Adrenal gland (tissue), 5 donors: ENCODE results near the gene CADM1.

Experiments
- CTCF ChIP-seq, 6 experiments: fragments of 450-650 bp in 4 of 6; fragments of 200-600 bp in 2 of 6; sonication (generic) in 1 of 6; IDR thresholded peaks; 1 replicate in 5 of 6; 2 replicates in 1 of 6; pipeline versions ENCODE4 v1.5.1 to v1.8.0; 2016 to 2021; ENCODE audit warnings: antibody characterized with exemption in 6 of 6, mild to moderate bottlenecking in 2 of 6, moderate library complexity in 1 of 6
- POLR2A ChIP-seq, 2 donors: fragments of 450-650 bp; IDR thresholded peaks; one replicate each; pipeline ENCODE4 v1.6.1; 2017; ENCODE audit warnings: antibody characterized with exemption in 2 of 2, mild to moderate bottlenecking in 2 of 2, moderate library complexity in 1 of 2
- donor health status: DM: no; HTN: no; CAD: no.

GRCh38 chr11:115135936-115136335, 368.3 kb downstream of the CADM1 start:
- no peak for TF ChIP-seq CTCF (IDR thresholded peaks at IDR 0.05)
- no peak for TF ChIP-seq POLR2A (IDR thresholded peaks at IDR 0.05)
